Endodermal cell (in vitro differentiated cells): ENCODE data around the gene RRM2. TPM values are rescaled to one million over a fixed set of nuclear protein-coding genes. Genes with fewer than 3 reads are reported as not detected.

Experiments
- DNase-seq: peaks from one replicate; pipeline ENCODE4 v3.0.0-alpha.2; 2017
- H3K27ac ChIP-seq: 2 replicates; pipeline ENCODE4 v1.5.1; 2013; ENCODE audit warnings: mild to moderate bottlenecking, low read depth, low read length, moderate library complexity
- H3K27me3 ChIP-seq: 2 replicates; pipeline ENCODE4 v1.6.1; 2013; ENCODE audit warnings: mild to moderate bottlenecking, low read length, moderate library complexity; ENCODE audit not compliant: insufficient read depth, control insufficient read depth, poor library complexity, severe bottlenecking
- H3K36me3 ChIP-seq: 2 replicates; pipeline ENCODE4 v1.7.0; 2013; ENCODE audit warnings: mild to moderate bottlenecking, low read length, moderate library complexity; ENCODE audit not compliant: control insufficient read depth, insufficient read depth
- H3K4me1 ChIP-seq: one replicate; pipeline ENCODE4 v1.7.0; 2013; ENCODE audit warnings: low read length; ENCODE audit not compliant: control insufficient read depth, insufficient read depth
- H3K4me3 ChIP-seq: 2 replicates; pipeline ENCODE4 v1.5.1; 2013; ENCODE audit warnings: mild to moderate bottlenecking, low read length, moderate library complexity
- H3K9ac ChIP-seq: 2 replicates; pipeline ENCODE4 v1.6.1; 2013; ENCODE audit warnings: mild to moderate bottlenecking, low read length, moderate library complexity; ENCODE audit not compliant: poor library complexity, severe bottlenecking; ENCODE audit errors: extremely low read depth
- H3K9me3 ChIP-seq: 2 replicates; pipeline ENCODE4 v1.6.1; 2013; ENCODE audit warnings: mild to moderate bottlenecking, low read length, moderate library complexity; ENCODE audit not compliant: control insufficient read depth
- H3K27ac Mint-ChIP-seq: 2 replicates; pipeline ENCODE4 v1.8.0; 2020; ENCODE audit warnings: mixed read lengths
- H3K27me3 Mint-ChIP-seq: 2 replicates; pipeline ENCODE4 v1.8.0; 2021; ENCODE audit warnings: mild to moderate bottlenecking, mixed read lengths; ENCODE audit not compliant: insufficient read depth
- H3K36me3 Mint-ChIP-seq: 2 replicates; pipeline ENCODE4 v1.8.0; 2020; ENCODE audit warnings: low read depth, mixed read lengths
- H3K4me1 Mint-ChIP-seq: 2 replicates; pipeline ENCODE4 v1.8.0; 2020; ENCODE audit warnings: mixed read lengths
- H3K4me3 Mint-ChIP-seq: 2 replicates; pipeline ENCODE4 v1.8.0; 2020; ENCODE audit warnings: mild to moderate bottlenecking, moderate library complexity, mixed read lengths
- H3K9me3 Mint-ChIP-seq: 2 replicates; pipeline ENCODE4 v1.8.0; 2020; ENCODE audit warnings: mild to moderate bottlenecking, mixed read lengths
- WGBS, 2 experiments: methylation state at CpG; one replicate each; pipeline versions ENCODE4 v1.1.5 to v1.1.7; 2013; ENCODE audit warnings: missing lambda C conversion rate in 2 of 2, mixed read lengths in 1 of 2; ENCODE audit not compliant: insufficient coverage in 1 of 2, insufficient read length in 1 of 2; 5-methylcytosine and 5-hydroxymethylcytosine counted together
- total RNA-seq, 2 donors: library from RNA; stranded (reverse); fragmentation: NEBNext Ultra II Directional in 1 of 2; extraction: Animal tissue kit (Norgen Biotek cat#: 25700) in 1 of 2; gene quantifications; 2 replicates in 1 of 2; 3 replicates in 1 of 2; pipeline ENCODE4 v1.2.1, GENCODE V29; 2021
- TF ChIP-seq, protein P1 (sequence below): fragments of 200-600 bp; sonication (generic); conservative IDR thresholded peaks from 2 replicates; pipeline ENCODE4 v1.5.0; 2021; ENCODE audit warnings: antibody characterized with exemption, mild to moderate bottlenecking

The RRM2 gene
- total RNA-seq, 2 donors from 2014 or later, result 142 to 157 TPM

- Mint-ChIP-seq H3K9me3 (peaks cover 24% of the 10 kb centered on the region), H3K27me3 (no peaks in the 10 kb centered on the region), H3K4me3 (no peak overlapping the region), H3K36me3 (no peaks in the 10 kb centered on the region), H3K27ac (no peak overlapping the region), H3K4me1 (no peaks in the 10 kb centered on the region)
- Histone ChIP-seq H3K9me3 (peaks cover 12% of the 10 kb centered on the region), H3K36me3 (no peaks in the 10 kb centered on the region), H3K4me1 (no peaks in the 10 kb centered on the region), H3K4me3 (no peak overlapping the region), H3K27ac (no peak overlapping the region), H3K9ac (no peak overlapping the region), H3K27me3 (no peaks in the 10 kb centered on the region)
- TF ChIP-seq, protein P1, sequence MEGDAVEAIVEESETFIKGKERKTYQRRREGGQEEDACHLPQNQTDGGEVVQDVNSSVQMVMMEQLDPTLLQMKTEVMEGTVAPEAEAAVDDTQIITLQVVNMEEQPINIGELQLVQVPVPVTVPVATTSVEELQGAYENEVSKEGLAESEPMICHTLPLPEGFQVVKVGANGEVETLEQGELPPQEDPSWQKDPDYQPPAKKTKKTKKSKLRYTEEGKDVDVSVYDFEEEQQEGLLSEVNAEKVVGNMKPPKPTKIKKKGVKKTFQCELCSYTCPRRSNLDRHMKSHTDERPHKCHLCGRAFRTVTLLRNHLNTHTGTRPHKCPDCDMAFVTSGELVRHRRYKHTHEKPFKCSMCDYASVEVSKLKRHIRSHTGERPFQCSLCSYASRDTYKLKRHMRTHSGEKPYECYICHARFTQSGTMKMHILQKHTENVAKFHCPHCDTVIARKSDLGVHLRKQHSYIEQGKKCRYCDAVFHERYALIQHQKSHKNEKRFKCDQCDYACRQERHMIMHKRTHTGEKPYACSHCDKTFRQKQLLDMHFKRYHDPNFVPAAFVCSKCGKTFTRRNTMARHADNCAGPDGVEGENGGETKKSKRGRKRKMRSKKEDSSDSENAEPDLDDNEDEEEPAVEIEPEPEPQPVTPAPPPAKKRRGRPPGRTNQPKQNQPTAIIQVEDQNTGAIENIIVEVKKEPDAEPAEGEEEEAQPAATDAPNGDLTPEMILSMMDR, result no peak
- DNase-seq, result no peak
These were observed 13.2 kb upstream of the RRM2 start for GRCh38 chr2:10109311-10109710.

DNA sequence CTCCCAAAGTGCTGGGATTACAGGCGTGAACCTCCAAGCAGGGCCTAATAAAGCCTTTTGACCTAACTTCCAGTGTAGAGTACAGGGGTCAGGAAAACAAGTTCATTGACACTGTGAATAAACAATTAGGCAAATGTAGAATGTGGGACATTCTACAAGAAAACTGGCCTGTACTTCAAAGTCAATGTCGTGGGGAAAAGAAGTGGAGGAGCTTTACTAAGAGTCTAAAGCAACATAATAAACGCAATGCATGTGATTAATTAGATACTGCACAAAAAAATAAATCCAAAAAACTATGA is 3.6 kb upstream of the RRM2 start:
- H3K27ac ChIP-seq, result no peak overlapping the region
- DNase-seq, result no peak
- H3K4me3 Mint-ChIP-seq, result no peak overlapping the region

GRCh38 chr2:10119601-10120157 is 2.9 kb upstream of the RRM2 start:
- WGBS, 2 experiments, result 85 to 91% methylated on average over 12 to 14 of the region's 14 CpGs
- peaks cover 13% of the 10 kb centered on the region for H3K36me3 Mint-ChIP-seq
- peaks cover 9% of the 10 kb centered on the region for H3K4me1 Mint-ChIP-seq
- TF ChIP-seq, protein P1, result no peak
- H3K4me3 ChIP-seq, result peak overlapping the region; percentile 90
- no peaks in the 10 kb centered on the region for H3K27me3 ChIP-seq
- H3K36me3 ChIP-seq, result peaks cover 5% of the 10 kb centered on the region
- peak overlapping the region; percentile 71 for H3K27ac ChIP-seq
- no peaks in the 10 kb centered on the region for H3K4me1 ChIP-seq
- peak overlapping the region; percentile 97 for H3K27ac Mint-ChIP-seq
- no peaks in the 10 kb centered on the region for H3K27me3 Mint-ChIP-seq
- no peaks in the 10 kb centered on the region for H3K9me3 Mint-ChIP-seq
- no peak for DNase-seq
- H3K4me3 Mint-ChIP-seq, result peak overlapping the region; percentile 90
- H3K9ac ChIP-seq, result peak overlapping the region; percentile 27
- no peaks in the 10 kb centered on the region for H3K9me3 ChIP-seq

More for the DNA sequence above, 3.6 kb upstream of the RRM2 start:
- TF ChIP-seq, protein P1, result no peak
- H3K9me3 Mint-ChIP-seq, result no peaks in the 10 kb centered on the region
- H3K36me3 Mint-ChIP-seq, result peaks cover 7% of the 10 kb centered on the region
- Histone ChIP-seq H3K9ac (no peak overlapping the region), H3K9me3 (no peaks in the 10 kb centered on the region), H3K27me3 (no peaks in the 10 kb centered on the region), H3K4me3 (no peak overlapping the region), H3K36me3 (no peaks in the 10 kb centered on the region), H3K4me1 (no peaks in the 10 kb centered on the region)
- no peaks in the 10 kb centered on the region for H3K27me3 Mint-ChIP-seq
- no peak overlapping the region for H3K27ac Mint-ChIP-seq
- 86 to 91% methylated on average over 1 to 3 of the region's 3 CpGs for WGBS, 2 experiments
- H3K4me1 Mint-ChIP-seq, result peaks cover 8% of the 10 kb centered on the region
